OCI-LY7 (cell line): Measurements from ENCODE around the gene PSMD2.

Experiments
- EZH2phosphoT487 ChIP-seq: fragments of 200-600 bp; sonication (generic); IDR thresholded peaks from 2 replicates; pipeline ENCODE4 v1.6.1; 2018; ENCODE audit warnings: low read depth, borderline replicate concordance, mild to moderate bottlenecking, mixed run types, antibody characterized with exemption, low read length, moderate library complexity, mixed read lengths
- TF ChIP-seq, protein P1 (sequence below): fragments of 200-600 bp; sonication (generic); conservative IDR thresholded peaks from 2 replicates; pipeline ENCODE4 v1.5.1; 2014; ENCODE audit warnings: mild to moderate bottlenecking, antibody characterized with exemption, low read length, moderate library complexity, mixed read lengths

DNA sequence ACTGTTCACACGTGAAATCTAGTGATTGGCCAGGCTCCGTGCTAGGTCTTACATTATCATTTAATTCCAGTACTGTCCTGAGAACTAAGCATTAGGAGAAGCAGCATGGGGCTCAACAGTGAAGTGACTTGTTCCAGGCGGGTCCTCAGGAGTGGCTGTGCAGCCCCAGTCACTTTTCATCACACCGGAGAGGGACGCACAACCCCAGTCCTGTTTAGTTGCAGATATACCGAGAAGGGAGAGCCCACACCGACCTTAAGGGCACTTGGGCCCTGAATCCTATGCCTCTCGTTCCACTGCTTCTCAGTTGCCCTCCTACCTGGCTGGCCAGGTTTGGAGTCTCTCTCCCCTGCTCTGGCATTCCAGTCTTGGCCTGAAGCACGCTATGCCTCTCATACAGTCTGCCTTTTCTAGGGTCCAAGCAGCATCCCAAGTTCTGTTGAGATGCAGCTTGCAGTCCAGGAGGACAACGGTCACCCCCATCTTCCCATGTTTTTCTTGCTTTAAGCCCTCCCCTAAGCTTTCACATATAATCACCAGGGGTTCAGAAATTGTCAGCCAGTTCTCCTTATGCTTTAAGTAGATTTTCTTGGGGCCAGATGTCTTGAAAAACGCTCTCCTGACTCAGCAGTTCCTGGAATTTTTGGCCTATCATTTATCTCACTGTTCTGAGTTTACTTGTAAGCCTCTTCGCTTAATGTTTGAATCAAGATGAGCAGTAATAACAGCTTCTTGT lies 48.4 kb downstream of the PSMD2 start:
- TF ChIP-seq, protein P1, sequence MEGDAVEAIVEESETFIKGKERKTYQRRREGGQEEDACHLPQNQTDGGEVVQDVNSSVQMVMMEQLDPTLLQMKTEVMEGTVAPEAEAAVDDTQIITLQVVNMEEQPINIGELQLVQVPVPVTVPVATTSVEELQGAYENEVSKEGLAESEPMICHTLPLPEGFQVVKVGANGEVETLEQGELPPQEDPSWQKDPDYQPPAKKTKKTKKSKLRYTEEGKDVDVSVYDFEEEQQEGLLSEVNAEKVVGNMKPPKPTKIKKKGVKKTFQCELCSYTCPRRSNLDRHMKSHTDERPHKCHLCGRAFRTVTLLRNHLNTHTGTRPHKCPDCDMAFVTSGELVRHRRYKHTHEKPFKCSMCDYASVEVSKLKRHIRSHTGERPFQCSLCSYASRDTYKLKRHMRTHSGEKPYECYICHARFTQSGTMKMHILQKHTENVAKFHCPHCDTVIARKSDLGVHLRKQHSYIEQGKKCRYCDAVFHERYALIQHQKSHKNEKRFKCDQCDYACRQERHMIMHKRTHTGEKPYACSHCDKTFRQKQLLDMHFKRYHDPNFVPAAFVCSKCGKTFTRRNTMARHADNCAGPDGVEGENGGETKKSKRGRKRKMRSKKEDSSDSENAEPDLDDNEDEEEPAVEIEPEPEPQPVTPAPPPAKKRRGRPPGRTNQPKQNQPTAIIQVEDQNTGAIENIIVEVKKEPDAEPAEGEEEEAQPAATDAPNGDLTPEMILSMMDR: no peak
- TF ChIP-seq EZH2phosphoT487: no peak
